ENCODE measurements around the gene PNP.

PNP gene

DNA sequence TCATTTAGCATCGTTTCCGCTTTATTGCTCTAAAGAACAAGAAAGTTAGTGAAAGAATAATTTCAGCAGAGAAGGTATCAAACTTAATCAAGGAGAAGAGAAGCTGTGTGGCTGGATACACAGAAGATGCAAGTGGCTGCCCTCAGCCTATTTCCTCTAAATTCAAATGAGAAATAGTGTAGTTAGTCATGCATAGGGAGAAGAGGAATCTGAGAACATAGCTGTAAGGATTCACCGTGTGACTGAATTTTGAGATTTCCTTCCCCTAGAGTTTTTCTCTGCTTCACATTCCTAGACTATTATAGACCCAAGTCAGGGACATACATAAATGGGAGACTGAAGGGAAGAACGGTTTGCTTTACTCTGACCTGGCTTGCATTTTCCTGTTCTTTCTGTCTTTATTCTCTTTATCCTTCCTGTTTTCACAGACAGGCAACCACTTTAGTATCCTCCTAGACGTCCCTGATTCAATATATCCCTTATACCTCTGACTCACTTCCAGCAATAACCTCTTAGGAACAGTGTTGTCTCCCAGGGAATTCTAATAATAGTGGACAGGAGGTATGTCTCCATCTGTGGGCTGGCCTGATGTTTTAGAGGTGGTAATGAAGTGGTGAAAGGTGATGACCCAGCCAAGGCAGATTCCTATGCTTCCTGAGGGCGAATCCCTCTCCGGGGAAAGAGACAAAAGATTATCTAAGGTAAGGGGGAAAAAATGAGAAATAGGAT lies 43.1 kb downstream of the PNP start:
- DNase-seq (ENCODE audit: low read depth in 1 of 2, low spot score in 1 of 2) = no peak
- TF ChIP-seq, protein P1, sequence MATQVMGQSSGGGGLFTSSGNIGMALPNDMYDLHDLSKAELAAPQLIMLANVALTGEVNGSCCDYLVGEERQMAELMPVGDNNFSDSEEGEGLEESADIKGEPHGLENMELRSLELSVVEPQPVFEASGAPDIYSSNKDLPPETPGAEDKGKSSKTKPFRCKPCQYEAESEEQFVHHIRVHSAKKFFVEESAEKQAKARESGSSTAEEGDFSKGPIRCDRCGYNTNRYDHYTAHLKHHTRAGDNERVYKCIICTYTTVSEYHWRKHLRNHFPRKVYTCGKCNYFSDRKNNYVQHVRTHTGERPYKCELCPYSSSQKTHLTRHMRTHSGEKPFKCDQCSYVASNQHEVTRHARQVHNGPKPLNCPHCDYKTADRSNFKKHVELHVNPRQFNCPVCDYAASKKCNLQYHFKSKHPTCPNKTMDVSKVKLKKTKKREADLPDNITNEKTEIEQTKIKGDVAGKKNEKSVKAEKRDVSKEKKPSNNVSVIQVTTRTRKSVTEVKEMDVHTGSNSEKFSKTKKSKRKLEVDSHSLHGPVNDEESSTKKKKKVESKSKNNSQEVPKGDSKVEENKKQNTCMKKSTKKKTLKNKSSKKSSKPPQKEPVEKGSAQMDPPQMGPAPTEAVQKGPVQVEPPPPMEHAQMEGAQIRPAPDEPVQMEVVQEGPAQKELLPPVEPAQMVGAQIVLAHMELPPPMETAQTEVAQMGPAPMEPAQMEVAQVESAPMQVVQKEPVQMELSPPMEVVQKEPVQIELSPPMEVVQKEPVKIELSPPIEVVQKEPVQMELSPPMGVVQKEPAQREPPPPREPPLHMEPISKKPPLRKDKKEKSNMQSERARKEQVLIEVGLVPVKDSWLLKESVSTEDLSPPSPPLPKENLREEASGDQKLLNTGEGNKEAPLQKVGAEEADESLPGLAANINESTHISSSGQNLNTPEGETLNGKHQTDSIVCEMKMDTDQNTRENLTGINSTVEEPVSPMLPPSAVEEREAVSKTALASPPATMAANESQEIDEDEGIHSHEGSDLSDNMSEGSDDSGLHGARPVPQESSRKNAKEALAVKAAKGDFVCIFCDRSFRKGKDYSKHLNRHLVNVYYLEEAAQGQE (IDR thresholded peaks at IDR 0.05; ENCODE audit: insufficient replicate concordance, low read depth) = no peak
- TF ChIP-seq GABPA (IDR thresholded peaks at IDR 0.05; ENCODE audit: low read depth) = no peak
- TF ChIP-seq POLR2AphosphoS5 (IDR thresholded peaks at IDR 0.05; ENCODE audit: low read depth) = no peak
- no peak for TF ChIP-seq SPI1 (IDR thresholded peaks at IDR 0.05; ENCODE audit: borderline replicate concordance, low read depth)
- no peak for TF ChIP-seq CTCF (IDR thresholded peaks at IDR 0.05; ENCODE audit: insufficient read depth, low read length)

DNA sequence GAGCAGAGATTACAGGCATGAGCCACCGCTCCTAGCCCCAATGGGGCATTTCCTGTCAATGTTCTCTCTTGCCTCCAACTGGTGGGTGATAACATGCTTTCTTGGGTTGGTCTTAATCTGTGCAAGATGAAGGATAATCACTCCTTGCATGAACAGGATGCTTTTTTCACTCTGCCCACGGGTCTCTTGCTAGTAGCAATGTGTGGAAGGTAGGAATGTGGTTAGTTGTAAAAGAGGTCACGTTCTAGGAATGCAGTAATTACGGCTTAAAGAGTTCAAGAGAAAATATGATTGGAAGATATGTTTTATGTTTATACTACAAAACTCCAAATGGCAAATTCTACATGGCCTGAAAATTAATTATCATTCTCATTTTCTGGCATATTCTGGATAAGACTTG lies 46.6 kb downstream of the PNP start:
- Histone ChIP-seq H3K27me3 (ENCODE audit: insufficient read depth, poor library complexity, severe bottlenecking) (no peaks in the 10 kb centered on the region), H3K27ac (replicated peaks) (no peak overlapping the region), H3K4me3 (replicated peaks; ENCODE audit: insufficient read depth, low read length) (no peak overlapping the region)
- TF ChIP-seq CTCF (IDR thresholded peaks at IDR 0.05; ENCODE audit: insufficient read depth, low read length) (no peak), GABPA (IDR thresholded peaks at IDR 0.05; ENCODE audit: low read depth) (no peak), POLR2AphosphoS5 (IDR thresholded peaks at IDR 0.05; ENCODE audit: low read depth) (no peak), SPI1 (IDR thresholded peaks at IDR 0.05; ENCODE audit: borderline replicate concordance, low read depth) (no peak)
- TF ChIP-seq, protein P1 (IDR thresholded peaks at IDR 0.05; ENCODE audit: insufficient replicate concordance, low read depth) = no peak
- no peak for DNase-seq (ENCODE audit: low read depth in 1 of 2, low spot score in 1 of 2)

More for the DNA sequence above, 43.1 kb downstream of the PNP start:
- Histone ChIP-seq H3K4me3 (replicated peaks; ENCODE audit: insufficient read depth, low read length) (no peak overlapping the region), H3K27me3 (ENCODE audit: insufficient read depth, poor library complexity, severe bottlenecking) (no peaks in the 10 kb centered on the region), H3K27ac (replicated peaks) (no peak overlapping the region)

GRCh38 chr14:20516921-20517320 lies 47.7 kb downstream of the PNP start:
- Histone ChIP-seq H3K27ac (replicated peaks) (no peak overlapping the region), H3K27me3 (ENCODE audit: insufficient read depth, poor library complexity, severe bottlenecking) (no peaks in the 10 kb centered on the region), H3K4me3 (replicated peaks; ENCODE audit: insufficient read depth, low read length) (no peak overlapping the region)
- TF ChIP-seq, protein P1 (IDR thresholded peaks at IDR 0.05; ENCODE audit: insufficient replicate concordance, low read depth) = no peak
- DNase-seq (ENCODE audit: low read depth in 1 of 2, low spot score in 1 of 2) = no peak
